Activated CD4-positive, alpha-beta memory T cell treated with anti-CD3 and anti-CD28 coated beads, Interleukin-2, amount 10 ng/mL, durations not matched to agents 7 days and 5 days (primary cell): ENCODE results near the gene RAB26. TPM values are rescaled to one million over a fixed set of nuclear protein-coding genes. Genes with fewer than 3 reads are reported as not detected.

Experiments used
- CTCF ChIA-PET: fragments of 350-600 bp; sonication (Branson Sonifier 250); formaldehyde crosslinking; loops from one replicate; lab custom pipeline; 2021; ENCODE audit warnings: antibody characterized with exemption, inconsistent platforms; lab: Charles Lee
- POLR2A ChIA-PET: fragments of 350-600 bp; sonication (Branson Sonifier 250); formaldehyde crosslinking; loops from one replicate; lab custom pipeline; 2021; ENCODE audit warnings: antibody characterized with exemption; lab: Charles Lee
- DNase-seq: peaks from one replicate; pipeline ENCODE4 v3.0.0-alpha.2; 2020
- H3K27ac Mint-ChIP-seq: one replicate; pipeline ENCODE4 v1.8.0; 2021; ENCODE audit warnings: mild to moderate bottlenecking, mixed read lengths
- H3K27me3 Mint-ChIP-seq: one replicate; pipeline ENCODE4 v1.8.0; 2021; ENCODE audit warnings: mixed read lengths
- H3K36me3 Mint-ChIP-seq: one replicate; pipeline ENCODE4 v1.8.0; 2021; ENCODE audit warnings: low read depth, mixed read lengths
- H3K4me1 Mint-ChIP-seq: one replicate; pipeline ENCODE4 v1.8.0; 2021; ENCODE audit warnings: mixed read lengths
- H3K4me3 Mint-ChIP-seq: one replicate; pipeline ENCODE4 v1.8.0; 2021; ENCODE audit warnings: mild to moderate bottlenecking, mixed read lengths
- H3K9me3 Mint-ChIP-seq: one replicate; pipeline ENCODE4 v1.8.0; 2021; ENCODE audit warnings: mixed read lengths
- total RNA-seq, 2 experiments: library from RNA; stranded (reverse); gene quantifications; one replicate each; pipeline ENCODE4 v1.2.3, GENCODE V29; 2021

The RAB26 gene
- total RNA-seq, 2 experiments from 2014 or later = 0.83 to 1.1 TPM

- Mint-ChIP-seq H3K4me3 (no peak overlapping the region), H3K27ac (no peak overlapping the region), H3K27me3 (no peaks in the 10 kb centered on the region), H3K4me1 (no peaks in the 10 kb centered on the region), H3K9me3 (no peaks in the 10 kb centered on the region), H3K36me3 (peaks cover 16% of the 10 kb centered on the region)
- no peak for DNase-seq
- ChIA-PET CTCF (no interaction called here), POLR2A (interaction anchor here (1.5 kb wide), 1 partner anchor 19 kb away, joined by 4 read pairs; the partner anchor contains the start of gene TRAF7)
Observed at GRCh38 chr16:2174396-2175131, 26.1 kb downstream of the RAB26 start.

GRCh38 chr16:2175454-2175853 lies 27.0 kb downstream of the RAB26 start:
- no peaks in the 10 kb centered on the region for H3K9me3 Mint-ChIP-seq
- H3K27ac Mint-ChIP-seq = no peak overlapping the region
- H3K4me3 Mint-ChIP-seq = no peak overlapping the region
- ChIA-PET CTCF (no interaction called here), POLR2A (no interaction called here)
- H3K36me3 Mint-ChIP-seq = peaks cover 16% of the 10 kb centered on the region
- no peak for DNase-seq
- H3K27me3 Mint-ChIP-seq = no peaks in the 10 kb centered on the region
- H3K4me1 Mint-ChIP-seq = no peaks in the 10 kb centered on the region

- POLR2A ChIA-PET = no interaction called here
- Mint-ChIP-seq H3K27me3 (no peaks in the 10 kb centered on the region), H3K4me3 (no peak overlapping the region), H3K36me3 (peaks cover 16% of the 10 kb centered on the region), H3K9me3 (no peaks in the 10 kb centered on the region), H3K27ac (no peak overlapping the region), H3K4me1 (no peaks in the 10 kb centered on the region)
- DNase-seq = no peak
- CTCF ChIA-PET = no interaction called here
Observed at GRCh38 chr16:2176047-2176446, 27.6 kb downstream of the RAB26 start.

GRCh38 chr16:2177101-2177500 lies 28.7 kb downstream of the RAB26 start:
- no peak for DNase-seq
- H3K36me3 Mint-ChIP-seq = peaks cover 14% of the 10 kb centered on the region
- H3K4me3 Mint-ChIP-seq = no peak overlapping the region
- ChIA-PET CTCF (no interaction called here), POLR2A (no interaction called here)
- no peaks in the 10 kb centered on the region for H3K9me3 Mint-ChIP-seq
- H3K4me1 Mint-ChIP-seq = no peaks in the 10 kb centered on the region
- H3K27me3 Mint-ChIP-seq = no peaks in the 10 kb centered on the region
- no peak overlapping the region for H3K27ac Mint-ChIP-seq

GRCh38 chr16:2177561-2177960 lies 29.1 kb downstream of the RAB26 start:
- no peak for DNase-seq
- ChIA-PET POLR2A (no interaction called here), CTCF (no interaction called here)
- Mint-ChIP-seq H3K9me3 (no peaks in the 10 kb centered on the region), H3K27ac (no peak overlapping the region), H3K36me3 (peaks cover 14% of the 10 kb centered on the region), H3K27me3 (no peaks in the 10 kb centered on the region), H3K4me3 (no peak overlapping the region), H3K4me1 (no peaks in the 10 kb centered on the region)

GRCh38 chr16:2178321-2179106 lies 30.1 kb downstream of the RAB26 start:
- no peaks in the 10 kb centered on the region for H3K9me3 Mint-ChIP-seq
- ChIA-PET CTCF (no interaction called here), POLR2A (no interaction called here)
- H3K4me3 Mint-ChIP-seq = no peak overlapping the region
- peak; percentile 46 for DNase-seq
- H3K27ac Mint-ChIP-seq = no peak overlapping the region
- H3K27me3 Mint-ChIP-seq = no peaks in the 10 kb centered on the region
- H3K4me1 Mint-ChIP-seq = no peaks in the 10 kb centered on the region
- H3K36me3 Mint-ChIP-seq = peaks cover 11% of the 10 kb centered on the region

- no peak overlapping the region for H3K4me3 Mint-ChIP-seq
- POLR2A ChIA-PET = no interaction called here
- no peak for DNase-seq
- peaks cover 7% of the 10 kb centered on the region for H3K36me3 Mint-ChIP-seq
- H3K9me3 Mint-ChIP-seq = no peaks in the 10 kb centered on the region
- H3K27ac Mint-ChIP-seq = no peak overlapping the region
- no peaks in the 10 kb centered on the region for H3K27me3 Mint-ChIP-seq
- CTCF ChIA-PET = no interaction called here
- no peaks in the 10 kb centered on the region for H3K4me1 Mint-ChIP-seq
Observed at GRCh38 chr16:2179107-2179501, 30.7 kb downstream of the RAB26 start.

- Mint-ChIP-seq H3K9me3 (no peaks in the 10 kb centered on the region), H3K27me3 (no peaks in the 10 kb centered on the region), H3K27ac (no peak overlapping the region), H3K4me1 (no peaks in the 10 kb centered on the region), H3K36me3 (peaks cover 4% of the 10 kb centered on the region), H3K4me3 (no peak overlapping the region)
- no peak for DNase-seq
- ChIA-PET CTCF (no interaction called here), POLR2A (no interaction called here)
Observed at GRCh38 chr16:2179576-2179975, 31.2 kb downstream of the RAB26 start.

GRCh38 chr16:2180461-2180860 lies 32.0 kb downstream of the RAB26 start:
- peaks cover 4% of the 10 kb centered on the region for H3K36me3 Mint-ChIP-seq
- H3K4me1 Mint-ChIP-seq = no peaks in the 10 kb centered on the region
- DNase-seq = no peak
- no peak overlapping the region for H3K4me3 Mint-ChIP-seq
- ChIA-PET CTCF (no interaction called here), POLR2A (no interaction called here)
- no peaks in the 10 kb centered on the region for H3K9me3 Mint-ChIP-seq
- no peaks in the 10 kb centered on the region for H3K27me3 Mint-ChIP-seq
- H3K27ac Mint-ChIP-seq = no peak overlapping the region

- no peak overlapping the region for H3K27ac Mint-ChIP-seq
- CTCF ChIA-PET = no interaction called here
- H3K9me3 Mint-ChIP-seq = no peaks in the 10 kb centered on the region
- no peaks in the 10 kb centered on the region for H3K4me1 Mint-ChIP-seq
- H3K36me3 Mint-ChIP-seq = peaks cover 4% of the 10 kb centered on the region
- no peaks in the 10 kb centered on the region for H3K27me3 Mint-ChIP-seq
- H3K4me3 Mint-ChIP-seq = no peak overlapping the region
- POLR2A ChIA-PET = interaction anchor here (0.9 kb wide), 1 partner anchor 27 kb away, joined by 4 read pairs; no protein-coding TSS in a partner anchor
- no peak for DNase-seq
Observed at GRCh38 chr16:2180962-2181923, 32.8 kb downstream of the RAB26 start.

- Mint-ChIP-seq H3K9me3 (no peaks in the 10 kb centered on the region), H3K4me3 (no peak overlapping the region), H3K36me3 (peaks cover 4% of the 10 kb centered on the region), H3K27ac (no peak overlapping the region), H3K27me3 (no peaks in the 10 kb centered on the region), H3K4me1 (no peaks in the 10 kb centered on the region)
- no peak for DNase-seq
- ChIA-PET POLR2A (interaction anchor here (0.9 kb wide), 1 partner anchor 27 kb away, joined by 4 read pairs; no protein-coding TSS in a partner anchor), CTCF (no interaction called here)
Observed at GRCh38 chr16:2181952-2182351, 33.5 kb downstream of the RAB26 start.

GRCh38 chr16:2183671-2184070 lies 35.2 kb downstream of the RAB26 start:
- Mint-ChIP-seq H3K4me3 (no peak overlapping the region), H3K27ac (no peak overlapping the region), H3K27me3 (no peaks in the 10 kb centered on the region), H3K4me1 (no peaks in the 10 kb centered on the region), H3K36me3 (no peaks in the 10 kb centered on the region), H3K9me3 (no peaks in the 10 kb centered on the region)
- CTCF ChIA-PET = no interaction called here
- POLR2A ChIA-PET = no interaction called here
- no peak for DNase-seq

GRCh38 chr16:2184346-2184745 lies 35.9 kb downstream of the RAB26 start:
- Mint-ChIP-seq H3K27me3 (no peaks in the 10 kb centered on the region), H3K4me1 (no peaks in the 10 kb centered on the region), H3K9me3 (no peaks in the 10 kb centered on the region), H3K36me3 (no peaks in the 10 kb centered on the region), H3K27ac (no peak overlapping the region), H3K4me3 (no peak overlapping the region)
- CTCF ChIA-PET = no interaction called here
- DNase-seq = no peak
- POLR2A ChIA-PET = no interaction called here
